GM13976 (cell line): ENCODE data around the gene CD33.
"Not testable (repeated sequence)": the region's sequence is repeated elsewhere in the genome, so short reads cannot be mapped to it uniquely, and the experiment has no call there.

ENCODE experiments used
- DNase-seq: peaks from one replicate; pipeline ENCODE4 v3.0.0; 2012; ENCODE audit warnings: low spot score
- CTCF ChIP-seq: IDR thresholded peaks from 2 replicates; pipeline ENCODE4 v1.5.1; 2012; ENCODE audit warnings: borderline replicate concordance, mild to moderate bottlenecking; ENCODE audit not compliant: insufficient read depth; ENCODE audit errors: extremely low read depth, missing control alignments, control extremely low read depth
- in situ Hi-C: fragments of 300-500 bp; cut with MboI; formaldehyde crosslinking; loops from one replicate; pipeline ENCODE4 v1.12.0; 2022; ENCODE audit warnings: low sequenced_read_pairs, mixed read lengths, inconsistent platforms; ENCODE audit not compliant: unreplicated experiment

CD33 gene

DNA sequence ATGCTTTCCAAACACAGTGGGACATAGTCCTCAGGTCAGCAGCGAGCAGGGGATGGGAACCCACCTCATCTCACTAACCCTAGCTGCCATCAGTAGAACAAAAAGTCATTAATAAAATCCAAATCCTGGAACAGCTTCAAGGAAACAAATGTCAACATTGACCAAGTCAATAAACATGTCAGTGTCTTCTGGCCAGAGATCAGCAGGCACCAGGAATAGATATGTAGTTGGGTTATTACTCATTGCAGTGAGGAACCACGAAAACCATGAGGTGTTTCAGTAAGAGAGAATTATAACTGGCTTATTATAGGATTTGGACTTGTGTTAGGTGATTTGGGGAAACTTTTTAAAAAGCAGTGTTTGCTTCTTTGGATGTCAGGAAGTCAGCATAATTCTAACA is 17.1 kb upstream of the CD33 start:
- in situ Hi-C loops: no loop called here
- DNase-seq: no peak
- TF ChIP-seq CTCF: no peak

DNA sequence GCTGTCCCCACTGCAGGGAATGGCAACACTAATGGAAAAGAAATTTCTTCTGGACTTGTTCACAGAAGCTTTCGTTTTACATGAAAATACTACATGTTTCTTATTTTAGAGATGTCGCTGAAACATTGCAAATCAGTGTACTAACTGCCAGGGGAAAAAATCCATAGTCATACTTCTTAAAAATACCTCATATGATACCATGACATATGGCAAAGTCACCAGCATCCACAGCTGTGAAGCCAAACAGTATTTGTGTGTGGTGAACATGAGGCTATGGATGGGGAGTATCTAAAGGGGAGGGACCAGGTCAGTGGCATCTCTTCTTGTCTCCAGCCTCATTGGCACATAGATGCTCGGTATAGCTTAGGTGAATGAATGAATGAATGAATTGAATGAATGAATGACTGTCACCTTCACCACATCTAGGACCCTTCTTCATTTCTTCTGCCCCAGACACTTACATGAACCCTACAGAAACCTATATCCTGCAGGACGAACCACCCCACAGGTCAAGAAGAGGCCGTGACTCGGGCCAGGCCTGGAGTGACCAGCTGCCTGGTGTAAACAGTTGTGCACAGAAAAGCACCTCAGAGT is 14.6 kb upstream of the CD33 start:
- in situ Hi-C loops: no loop called here
- DNase-seq: no peak
- TF ChIP-seq CTCF: no peak

GRCh38 chr19:51210874-51211361 is 14.0 kb upstream of the CD33 start:
- DNase-seq, in situ Hi-C loops: not testable (repeated sequence)

GRCh38 chr19:51211833-51212232 is 13.0 kb upstream of the CD33 start:
- in situ Hi-C loops: no loop called here
- DNase-seq: no peak
- no peak for TF ChIP-seq CTCF

GRCh38 chr19:51219307-51219706 is 5.6 kb upstream of the CD33 start:
- no peak for DNase-seq
- in situ Hi-C loops: no loop called here
- no peak for TF ChIP-seq CTCF

DNA sequence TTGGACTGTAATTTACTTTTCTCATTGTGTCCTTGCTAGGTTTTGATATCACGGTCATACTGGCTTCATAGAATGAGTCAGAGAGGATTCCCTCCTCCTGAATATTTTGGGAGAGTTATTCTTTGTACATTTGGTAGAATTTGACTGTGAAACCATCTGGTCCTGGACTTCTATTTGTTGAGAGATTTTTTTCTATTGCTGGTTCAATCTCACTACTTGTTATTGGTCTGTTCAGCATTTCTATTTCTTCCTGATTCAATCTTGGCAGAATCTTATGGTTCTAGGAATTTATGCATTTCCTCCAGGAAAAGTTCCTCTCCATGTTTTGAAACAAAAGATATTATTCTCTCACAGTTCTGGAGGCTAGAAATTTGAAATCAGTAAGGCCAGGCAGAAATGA is 4.9 kb upstream of the CD33 start:
- in situ Hi-C loops: no loop called here
- DNase-seq: no peak
- no peak for TF ChIP-seq CTCF

GRCh38 chr19:51220996-51221395 is 3.9 kb upstream of the CD33 start:
- no peak for TF ChIP-seq CTCF
- in situ Hi-C loops: no loop called here
- DNase-seq: no peak
